ENCODE measurements around the gene TMEM9B.

DNA sequence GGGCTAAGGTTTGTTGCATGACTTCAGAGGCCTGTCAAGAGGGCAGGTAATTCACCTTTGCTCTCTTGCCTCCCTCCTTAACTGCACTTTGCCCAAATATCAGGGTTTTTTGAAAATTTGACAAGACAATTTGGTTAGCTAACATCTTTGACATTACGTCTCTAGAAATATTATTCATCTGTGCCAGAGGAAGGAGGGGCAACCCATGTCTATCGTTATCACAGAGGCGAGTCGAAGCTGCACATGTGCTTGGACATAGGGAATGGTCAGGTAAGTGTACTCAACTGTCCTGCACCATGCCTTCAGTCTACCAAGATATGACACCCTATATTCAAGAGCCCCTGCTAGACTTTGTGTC lies 49.6 kb downstream of the TMEM9B start:
- no peak for TF ChIP-seq NRF1 (conservative IDR thresholded peaks at IDR 0.05 in 1 of 2, IDR thresholded peaks at IDR 0.05 in 1 of 2)
- TF ChIP-seq TAF15 (IDR thresholded peaks at IDR 0.05; ENCODE audit: low read depth, low read length), result no peak
- no peak for TF ChIP-seq ETV6 (IDR thresholded peaks at IDR 0.05; ENCODE audit: borderline replicate concordance in 1 of 2, low read depth in 2 of 2, low read length in 1 of 2)
- no peak for TF ChIP-seq ETV6 (CRISPR knock-in tag; IDR thresholded peaks at IDR 0.05; ENCODE audit: borderline replicate concordance)
- no peak for TF ChIP-seq NR3C1 (CRISPR knock-in tag; IDR thresholded peaks at IDR 0.05)
- TF ChIP-seq CBX2 (IDR thresholded peaks at IDR 0.05; ENCODE audit: insufficient read depth, low read length, poor library complexity, severe bottlenecking), result no peak
- TF ChIP-seq ZBED1 (IDR thresholded peaks at IDR 0.05), result no peak
- TF ChIP-seq TGIF2 (CRISPR knock-in tag; IDR thresholded peaks at IDR 0.05), result no peak
- TF ChIP-seq EP300 (IDR thresholded peaks at IDR 0.05; ENCODE audit: low read length), result no peak

Data from K562 (cell line).